HG03520 (cell line): ENCODE results near the gene PRRC2B.

Experiments
- ATAC-seq: cut with Tn5 transposase; IDR thresholded peaks from one replicate; pipeline ENCODE4 v1.9.1; 2021; ENCODE audit warnings: mild to moderate bottlenecking, moderate library complexity; ENCODE audit not compliant: unreplicated experiment

Gene PRRC2B

DNA sequence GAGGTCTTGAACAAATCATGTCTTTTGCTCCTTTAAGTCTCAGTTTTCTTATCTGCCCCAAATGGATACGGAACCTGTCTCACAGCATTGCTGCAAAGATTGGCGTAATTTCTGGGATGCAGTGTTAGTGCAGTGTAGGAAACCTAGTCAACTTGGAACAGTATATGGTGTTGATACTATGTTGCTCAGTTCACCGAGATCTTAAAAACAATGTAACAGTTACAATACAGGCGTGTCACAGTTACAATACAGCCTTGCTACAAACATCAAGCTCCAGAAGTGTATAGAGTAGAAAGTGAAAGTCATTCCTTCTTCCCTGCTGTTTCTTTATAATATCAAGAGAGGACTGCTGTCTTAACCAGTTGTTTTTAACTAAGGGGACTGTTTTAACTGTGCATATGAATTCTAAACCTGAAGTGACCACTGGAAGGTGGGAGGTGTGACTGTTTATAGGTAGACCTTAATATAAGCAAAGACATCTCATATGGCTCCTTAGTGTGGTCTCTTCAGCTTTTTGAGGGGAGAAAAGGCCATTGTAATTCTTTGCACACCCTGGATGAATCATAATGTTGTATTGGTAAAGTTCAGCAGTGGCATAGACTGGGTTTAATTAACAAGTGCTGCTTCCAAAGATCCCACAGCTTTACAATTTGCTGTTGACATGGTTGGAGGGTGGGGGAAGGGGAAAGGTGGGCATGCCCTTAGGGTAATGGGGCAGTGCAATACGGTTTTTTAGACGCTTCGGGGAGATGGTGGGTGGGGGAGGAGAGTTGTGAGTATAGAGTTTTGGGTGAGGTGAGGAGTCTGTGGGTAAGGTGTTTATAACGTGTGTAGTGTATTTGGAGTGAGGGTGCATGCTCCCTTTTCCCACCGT, 12.9 kb downstream of the PRRC2B start:
- no peak for ATAC-seq

- ATAC-seq = no peak
These were observed 13.9 kb downstream of the PRRC2B start for GRCh38 chr9:131407717-131408195.

GRCh38 chr9:131409458-131409992, 15.6 kb downstream of the PRRC2B start:
- no peak for ATAC-seq

DNA sequence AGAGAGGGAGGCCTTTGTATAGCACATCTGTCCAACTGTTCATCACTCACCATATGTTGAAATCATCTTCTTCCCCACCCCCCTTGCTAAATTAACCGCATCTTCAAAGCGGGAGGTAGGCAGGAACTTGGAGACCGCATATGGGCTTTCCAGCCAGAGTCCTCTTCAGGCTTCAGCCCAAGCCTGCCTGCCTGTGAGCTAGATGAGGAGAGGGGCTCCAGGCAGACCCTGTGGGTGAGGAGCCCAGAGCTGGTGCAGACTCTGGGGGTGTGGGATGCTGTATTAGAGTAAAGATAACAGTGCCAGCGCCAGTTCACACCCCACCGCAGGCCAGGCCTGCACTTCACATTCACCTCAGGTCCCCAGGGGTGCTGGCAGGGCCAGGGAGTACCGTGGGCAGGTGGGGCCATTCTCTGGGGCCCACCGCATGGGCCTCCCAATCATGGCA, 16.2 kb downstream of the PRRC2B start:
- ATAC-seq = no peak

DNA sequence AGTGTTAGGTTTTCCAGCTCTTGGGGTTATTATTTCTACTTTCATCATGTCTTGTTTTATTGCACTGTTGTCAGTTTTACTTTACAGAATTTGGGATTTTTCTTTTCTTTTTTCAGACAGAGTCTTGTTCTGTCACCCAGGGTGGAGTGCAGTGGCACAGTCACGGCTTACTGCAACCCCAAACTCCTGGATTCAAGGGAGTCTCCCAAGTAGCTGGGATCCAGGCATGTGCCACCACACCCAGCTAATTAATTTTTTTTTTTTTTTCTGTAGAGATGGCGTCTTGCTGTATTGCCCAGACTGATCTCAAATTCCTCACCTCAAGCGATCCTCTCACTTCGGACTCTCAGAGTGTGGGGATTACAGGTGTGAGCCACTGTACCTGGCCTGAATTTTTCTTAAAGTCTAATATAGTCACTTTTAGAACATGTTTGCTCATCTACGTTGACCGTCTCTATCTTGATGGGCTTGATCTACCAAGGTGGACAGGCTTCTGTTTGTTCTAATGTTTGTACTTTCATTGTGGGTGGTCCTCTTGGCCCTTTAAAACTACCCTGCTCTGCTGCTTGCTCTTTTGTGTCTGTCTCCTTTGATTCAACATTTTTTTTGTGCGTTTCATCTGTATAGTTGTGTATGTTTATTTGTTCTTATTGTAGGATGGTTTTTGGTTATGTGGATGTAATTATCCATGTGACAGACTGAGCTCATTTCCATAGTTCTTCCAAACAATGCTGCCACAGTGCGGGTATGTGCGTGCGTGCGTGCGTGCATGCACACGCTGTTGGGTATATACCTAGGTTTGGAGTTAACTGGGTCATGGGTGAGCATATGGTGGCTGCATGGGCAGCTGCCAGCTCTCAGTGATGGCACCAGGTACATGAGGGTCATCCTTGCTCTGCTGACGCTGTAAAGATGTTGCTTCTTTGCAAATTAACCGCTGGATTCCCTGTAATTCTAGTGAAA, 18.1 kb downstream of the PRRC2B start:
- ATAC-seq = no peak

DNA sequence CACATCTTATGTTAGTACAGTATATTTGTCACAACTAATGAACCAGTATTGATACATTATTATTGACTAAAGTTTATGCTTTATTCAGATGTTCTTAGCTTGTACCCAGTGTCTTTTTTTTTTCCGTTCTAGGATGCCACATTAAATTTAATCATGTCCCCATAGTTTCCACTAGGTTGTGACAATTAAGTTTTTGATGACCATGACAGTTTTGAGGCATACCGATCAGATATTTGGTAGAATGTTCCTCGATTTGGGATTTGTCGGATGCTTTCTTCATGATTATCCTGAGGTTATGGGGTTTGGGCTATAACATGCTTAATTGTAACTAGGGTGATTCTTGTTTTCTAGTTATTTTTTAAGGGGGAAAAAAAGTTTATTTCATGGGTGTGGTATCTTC, 22.6 kb downstream of the PRRC2B start:
- ATAC-seq = no peak

DNA sequence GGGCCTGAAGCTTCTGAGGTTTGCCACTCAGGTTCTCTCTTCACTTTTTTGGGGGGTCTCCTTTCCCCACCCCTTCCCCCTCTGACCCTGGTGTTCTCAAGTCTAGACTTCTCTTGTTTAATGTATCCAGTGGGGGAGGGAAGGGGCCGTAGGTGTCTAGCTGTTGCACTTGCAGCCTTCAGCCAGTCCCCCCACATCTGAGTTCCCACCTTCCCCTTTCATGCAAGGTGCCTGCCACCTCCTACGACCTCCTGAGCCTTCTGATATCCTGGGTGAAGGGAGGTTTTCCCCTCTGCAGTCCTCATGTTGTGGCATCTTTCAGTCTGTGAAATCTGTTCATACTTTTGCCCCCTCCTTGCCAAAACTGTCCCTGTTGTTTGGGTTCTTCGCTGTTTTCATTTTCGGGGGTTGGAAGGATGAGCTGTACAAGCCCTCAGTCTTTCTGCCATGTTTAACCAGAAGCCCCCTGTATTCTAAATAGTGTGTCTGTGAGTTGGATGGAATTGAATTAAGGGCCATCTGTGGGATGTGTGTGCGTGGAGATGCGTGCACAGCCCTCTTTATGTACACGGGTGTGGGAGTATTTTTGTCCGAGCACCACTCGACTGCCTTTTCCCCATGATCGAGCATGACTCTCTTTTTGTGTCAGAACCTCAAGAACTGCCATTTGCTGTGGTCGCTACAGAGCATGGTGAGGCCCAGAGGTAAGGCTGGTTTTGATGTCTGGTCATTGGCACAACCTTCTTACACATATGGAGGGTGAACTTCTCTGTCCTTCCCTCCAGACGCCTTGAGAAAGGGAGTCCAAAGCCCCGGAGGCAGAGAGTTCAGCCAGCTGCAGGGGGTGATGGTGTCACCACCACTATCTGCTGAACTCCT, 23.6 kb downstream of the PRRC2B start:
- no peak for ATAC-seq

GRCh38 chr9:131418143-131419025, 24.5 kb downstream of the PRRC2B start:
- no peak for ATAC-seq

DNA sequence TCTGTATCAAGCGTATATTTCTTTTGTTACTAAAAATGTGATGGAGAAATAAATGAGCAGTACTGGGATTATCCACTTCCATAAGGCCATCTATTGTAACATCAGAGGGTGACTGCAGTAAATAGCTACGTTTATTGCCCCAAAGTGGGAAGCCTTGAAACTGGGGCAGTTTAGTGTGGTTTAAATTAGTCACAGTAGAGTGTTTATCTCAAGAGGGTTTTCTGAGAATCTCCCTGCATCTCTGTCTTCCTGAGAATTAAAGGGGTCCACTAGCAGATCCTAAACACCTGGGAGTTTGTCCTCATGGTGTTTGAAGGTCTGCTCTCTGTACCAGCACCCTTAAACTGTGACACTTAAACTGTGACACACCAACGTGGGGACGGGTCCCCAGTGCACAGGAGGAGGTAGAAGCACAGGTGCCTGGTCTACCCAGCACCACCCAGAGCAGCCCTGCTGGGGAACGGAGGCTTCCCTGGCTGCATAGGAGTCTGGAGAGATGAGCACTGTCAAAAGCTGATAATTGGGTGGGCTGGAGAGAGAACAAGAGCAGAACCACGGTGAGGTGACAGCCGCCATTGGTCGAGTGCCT, 25.2 kb downstream of the PRRC2B start:
- no peak for ATAC-seq

GRCh38 chr9:131419716-131420115, 25.8 kb downstream of the PRRC2B start:
- no peak for ATAC-seq

DNA sequence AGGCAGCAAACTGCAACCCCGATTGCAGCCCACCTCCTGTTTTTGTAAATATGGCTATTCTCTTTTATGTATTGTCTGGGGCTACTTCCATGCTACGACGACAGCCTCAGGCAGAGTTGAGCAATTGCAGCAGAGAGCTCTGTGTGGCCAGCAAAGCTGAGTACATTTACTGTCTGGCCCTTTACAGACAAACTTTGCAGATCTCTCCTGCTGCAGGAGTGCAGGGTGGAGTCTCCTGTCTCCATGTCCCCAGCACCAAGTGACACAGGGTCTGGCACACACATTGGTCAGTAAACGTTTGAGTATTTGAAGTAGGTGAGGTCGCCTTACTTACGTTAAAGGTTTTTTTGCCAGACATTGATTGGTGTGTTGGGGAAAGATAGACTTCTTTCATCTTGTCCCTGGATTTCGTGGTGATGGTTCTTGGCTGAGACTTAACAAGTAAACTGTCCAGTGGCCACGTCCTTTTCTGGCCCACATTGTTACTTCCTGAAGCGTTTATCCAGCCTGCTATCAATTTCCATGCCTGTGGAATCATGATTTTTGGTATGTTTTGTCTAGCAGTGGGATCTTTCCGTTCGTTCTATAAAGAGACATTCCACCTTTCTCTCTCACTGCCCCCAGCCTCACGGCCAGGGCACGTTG, 27.2 kb downstream of the PRRC2B start:
- no peak for ATAC-seq

GRCh38 chr9:131421691-131422090, 27.8 kb downstream of the PRRC2B start:
- ATAC-seq = no peak

- ATAC-seq = no peak
These were observed 28.4 kb downstream of the PRRC2B start for GRCh38 chr9:131422241-131422792.

GRCh38 chr9:131423171-131423581, 29.3 kb downstream of the PRRC2B start:
- no peak for ATAC-seq

GRCh38 chr9:131426545-131426944, 32.7 kb downstream of the PRRC2B start:
- no peak for ATAC-seq

DNA sequence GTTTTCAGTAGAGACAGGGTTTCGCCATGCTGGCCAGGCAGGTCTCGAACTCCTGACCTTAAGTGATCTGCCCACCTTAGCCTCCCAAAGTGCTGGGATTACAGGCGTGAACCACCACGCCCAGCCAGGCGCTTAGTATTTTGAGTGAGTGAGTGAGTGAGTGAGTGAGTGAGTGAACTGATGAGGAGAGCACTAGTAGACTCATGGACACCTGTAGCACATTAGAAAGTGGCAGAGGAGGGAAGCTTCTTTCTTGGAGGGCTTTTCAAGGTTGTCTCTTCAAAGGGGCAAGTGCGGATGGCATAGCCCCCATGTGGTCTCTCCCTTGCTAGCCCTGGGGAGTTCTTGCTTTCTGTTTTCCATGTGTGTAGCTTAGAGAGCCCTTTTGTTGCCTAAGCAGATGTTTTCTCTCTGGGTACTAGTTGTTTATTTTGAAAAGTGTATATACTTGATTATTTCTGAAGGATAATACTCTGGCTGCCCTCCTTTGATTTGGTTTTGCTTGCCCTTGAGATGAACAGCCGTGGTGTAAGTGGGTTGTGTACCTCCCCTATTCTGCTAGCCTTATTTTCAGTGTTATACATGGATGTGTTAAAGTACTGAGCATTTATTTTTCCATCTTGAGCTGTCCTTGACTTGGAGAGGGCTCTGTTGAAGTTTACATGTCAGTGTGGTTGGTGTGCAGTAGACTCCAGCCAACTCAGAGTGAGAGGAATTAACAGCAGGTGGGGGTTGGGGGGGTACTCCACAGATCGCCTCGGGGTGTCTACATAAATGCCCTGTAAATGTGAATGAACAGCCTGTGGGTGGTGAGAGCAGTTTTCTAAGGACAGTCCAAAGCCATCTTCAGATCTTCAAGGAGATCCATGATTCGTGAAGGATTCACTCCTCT, 35.5 kb downstream of the PRRC2B start:
- ATAC-seq = no peak

DNA sequence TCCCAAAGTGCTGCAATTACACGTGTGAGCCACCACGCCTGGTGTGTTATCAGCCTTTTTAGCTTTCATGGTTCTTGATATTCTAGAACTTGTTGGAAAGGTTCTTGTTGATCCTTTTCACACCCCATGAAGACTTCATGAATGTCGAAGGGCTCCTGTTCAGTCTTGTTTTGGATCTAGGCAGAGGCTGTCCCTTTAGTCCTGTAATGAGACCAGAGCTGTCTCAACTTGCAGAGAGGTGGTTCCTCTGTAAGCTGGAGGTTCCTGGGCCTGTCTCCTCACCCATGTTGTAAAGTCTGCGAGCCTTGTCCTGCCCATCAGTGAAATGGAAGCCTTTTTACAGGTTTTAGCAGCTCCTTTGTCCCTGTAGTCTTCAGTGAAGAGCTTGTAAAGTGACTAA, 38.2 kb downstream of the PRRC2B start:
- no peak for ATAC-seq
